ENCODE data around the gene HDAC5. TPM values are rescaled to one million over a fixed set of nuclear protein-coding genes. Genes with fewer than 3 reads are reported as not detected.

The HDAC5 gene
- total and polyA plus RNA-seq, 2 of the 8 experiments (the other 6 are each of a cell fraction or from before 2014, with no cell fraction given) = 48.5 to 54.4 TPM

- TF ChIP-seq POLR2AphosphoS5 (IDR thresholded peaks at IDR 0.05; ENCODE audit: low read depth, low read length) (peak; percentile 53; the same call in 1 of the 2 replicates), SP1 (IDR thresholded peaks at IDR 0.05; ENCODE audit: low read depth, low read length) (no peak)
- Histone ChIP-seq H3K79me1 (ENCODE audit: low read depth, low read length) (peaks cover 2% of the 10 kb centered on the region; the same call in 1 of the 2 replicates), H3K27ac (ENCODE audit: low read depth, low read length) (no peak overlapping the region), H3K9ac (replicated peaks in 1 of 4; ENCODE audit: extremely low read depth in 1 of 4, low read depth in 3 of 4, low read length in 3 of 4) (no peak overlapping the region), H3K4me2 (ENCODE audit: insufficient read depth in 1 of 2, low read depth in 2 of 2, low read length in 2 of 2) (no peak overlapping the region), H2BK15ac (ENCODE audit: low read length) (no peak overlapping the region), H4K5ac (ENCODE audit: insufficient read length, low read depth, low read length) (no peak overlapping the region), H2BK5ac (ENCODE audit: low read depth, low read length) (no peak overlapping the region), H4K8ac (ENCODE audit: extremely low read depth, insufficient read depth, low read length) (no peak overlapping the region; the same call in none of the 2 replicates), H3K79me2 (ENCODE audit: control insufficient read depth in 1 of 2, insufficient read depth in 2 of 2, low read length in 2 of 2) (no peaks in the 10 kb centered on the region), H3K27me3 (replicated peaks in 1 of 4; ENCODE audit: control insufficient read depth in 3 of 4, extremely low read depth in 1 of 4, insufficient read depth in 3 of 4, low read length in 3 of 4) (no peaks in the 10 kb centered on the region), H2AFZ (ENCODE audit: low read length) (no peak overlapping the region), H3K36me3 (ENCODE audit: control insufficient read depth in 2 of 4, insufficient read depth in 4 of 4, low read length in 3 of 4) (peaks cover 17 to 52% (median 41%) of the 10 kb centered on the region in 4 experiments; a peak in 7 of 8 replicates), H4K20me1 (replicated peaks in 1 of 2; ENCODE audit: control insufficient read depth in 1 of 2, insufficient read depth in 2 of 2, low read length in 2 of 2) (peaks cover 0 to 18% of the 10 kb centered on the region in 2 experiments), H3K4ac (replicated peaks; ENCODE audit: insufficient read length, low read depth, low read length) (no peak overlapping the region), H4K91ac (replicated peaks; ENCODE audit: insufficient read length, low read length) (no peak overlapping the region), H3K4me1 (replicated peaks in 1 of 4; ENCODE audit: control insufficient read depth in 3 of 4, insufficient read depth in 4 of 4, low read length in 3 of 4) (peaks cover 0 to 2% (median under 1%) of the 10 kb centered on the region in 4 experiments; a peak in 2 of 7 replicates), H2AK5ac (ENCODE audit: low read depth, low read length) (no peak overlapping the region), H3K4me3 (ENCODE audit: extremely low read depth in 1 of 4, insufficient read depth in 2 of 4, low read depth in 3 of 4, low read length in 4 of 4) (no peak overlapping the region), H2BK20ac (ENCODE audit: low read length) (no peak overlapping the region), H3K23ac (ENCODE audit: insufficient read length) (no peak overlapping the region), H3K23me2 (ENCODE audit: low read depth, low read length) (no peaks in the 10 kb centered on the region), H2BK120ac (replicated peaks; ENCODE audit: low read depth, low read length) (no peak overlapping the region), H2BK12ac (ENCODE audit: low read depth, low read length) (no peak overlapping the region), H3K14ac (ENCODE audit: insufficient read length) (no peak overlapping the region), H3K56ac (replicated peaks; ENCODE audit: insufficient read length, low read depth, low read length) (no peak overlapping the region), H3K9me3 (ENCODE audit: insufficient read depth in 2 of 2, low read depth in 1 of 2, low read length in 1 of 2) (no peaks in the 10 kb centered on the region), H3K18ac (ENCODE audit: extremely low read depth, low read length) (no peak overlapping the region)
- ChIA-PET POLR2A (ENCODE audit: partially characterized antibody) (interaction anchor here (0.7 to 2.8 kb wide), 8 partner anchors 9 to 144 kb away, joined by 3 to 12 read pairs (median 3); partner anchors contain the start of genes LSM12 and TMEM101), CTCF (ENCODE audit: partially characterized antibody) (interaction anchor here (0.6 to 1.9 kb wide), 8 partner anchors 8 to 594 kb away, joined by 3 to 8 read pairs (median 4); no protein-coding TSS in a partner anchor)
- WGBS, 2 experiments (ENCODE audit: extremely low coverage in 1 of 2, insufficient coverage in 1 of 2, insufficient read length in 1 of 2, insufficient replicate concordance in 2 of 2, low coverage in 1 of 2, low lambda C conversion rate in 2 of 2, missing lambda C conversion rate in 1 of 2) = 92% methylated on average over 19 of the region's 19 CpGs; no CpG with 5 or more reads in 1 of the 2 experiments
- no peak for FAIRE-seq
- DNase-seq (ENCODE audit: low read depth in 1 of 2, low spot score in 2 of 2) = no peak
Measured at GRCh38 chr17:44078412-44078811, 45.0 kb downstream of the HDAC5 start.

Measured in H1 (cell line).